NCI-H1417 treated with DMSO at 0.1 percent for 48 hours (cell line): Measurements from ENCODE around the gene LRRFIP1.

Experiments
- DNase-seq: peaks from one replicate; lab custom pipeline; 2025; lab: John Stamatoyannopoulos, UW

The LRRFIP1 gene

GRCh38 chr2:237702441-237703391, 75.3 kb downstream of the LRRFIP1 start:
- DNase-seq, result no peak

- DNase-seq, result no peak
These were observed 77.4 kb downstream of the LRRFIP1 start for GRCh38 chr2:237704501-237705434.

- DNase-seq, result no peak
These were observed 78.9 kb downstream of the LRRFIP1 start for GRCh38 chr2:237706257-237706656.

GRCh38 chr2:237708065-237708398, 80.6 kb downstream of the LRRFIP1 start:
- no peak for DNase-seq

- DNase-seq, result no peak
These were observed 81.1 kb downstream of the LRRFIP1 start for GRCh38 chr2:237708491-237708890.

DNA sequence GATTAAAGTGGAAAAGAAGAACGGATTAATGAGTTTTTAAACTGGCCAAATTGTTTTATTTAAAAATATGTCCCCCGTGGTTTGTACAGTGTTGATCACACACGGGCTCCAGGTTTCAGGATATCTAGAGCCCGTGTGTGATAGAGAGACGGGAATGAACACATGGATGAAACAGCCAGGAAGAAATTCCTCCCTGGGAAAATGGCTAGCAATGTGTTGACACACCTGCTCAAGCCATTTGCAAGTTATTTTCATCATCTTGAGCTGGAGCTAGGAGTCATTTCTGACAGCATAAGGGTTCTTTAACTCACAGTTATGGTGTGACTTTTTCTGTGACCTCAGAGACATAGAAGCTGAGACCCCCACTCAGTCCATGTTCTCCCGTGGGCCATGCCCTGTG, 81.6 kb downstream of the LRRFIP1 start:
- no peak for DNase-seq

GRCh38 chr2:237711458-237712150, 84.2 kb downstream of the LRRFIP1 start:
- no peak for DNase-seq

DNA sequence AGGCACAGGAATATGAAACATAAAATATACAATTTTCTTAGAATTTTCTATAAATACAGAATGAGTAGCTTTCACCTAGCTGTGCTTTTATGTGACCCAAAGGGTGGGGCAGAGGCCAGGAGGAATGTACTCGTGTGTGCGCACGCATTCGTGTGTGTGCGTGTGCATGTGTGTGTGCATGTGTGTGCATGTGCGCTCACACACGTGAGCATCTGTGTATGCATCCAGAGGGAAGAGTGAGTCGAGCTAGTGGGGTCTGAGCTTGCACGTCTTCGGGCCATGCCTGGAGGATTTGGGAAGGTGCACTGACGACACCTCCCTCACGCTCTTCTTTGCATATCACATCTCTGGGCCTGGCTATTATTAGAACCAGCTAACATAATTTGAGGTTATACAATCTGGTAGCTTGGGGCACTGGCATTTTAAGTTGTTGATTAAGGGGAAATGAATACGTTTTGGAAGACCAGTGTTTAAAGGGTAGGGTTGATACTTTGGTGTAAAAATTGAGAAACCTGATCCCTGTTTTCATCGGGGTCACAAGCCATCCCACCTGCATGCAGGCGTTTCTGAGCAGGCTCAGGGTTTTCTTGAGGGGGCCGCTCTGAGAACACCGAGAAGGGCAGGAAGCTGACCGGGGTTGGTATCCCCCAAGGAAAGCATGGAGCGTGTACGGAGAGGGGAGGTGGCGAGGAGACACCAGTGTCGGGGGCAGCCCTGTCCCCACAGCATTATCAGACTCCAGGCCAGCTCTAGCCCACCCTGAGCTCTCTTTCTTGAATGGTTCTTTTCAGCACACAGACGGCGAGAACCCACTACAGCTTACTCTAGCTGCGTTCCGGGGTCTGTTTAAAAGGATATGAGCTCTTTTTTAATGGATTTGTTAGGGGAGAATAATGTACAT, 85.3 kb downstream of the LRRFIP1 start:
- no peak for DNase-seq

DNA sequence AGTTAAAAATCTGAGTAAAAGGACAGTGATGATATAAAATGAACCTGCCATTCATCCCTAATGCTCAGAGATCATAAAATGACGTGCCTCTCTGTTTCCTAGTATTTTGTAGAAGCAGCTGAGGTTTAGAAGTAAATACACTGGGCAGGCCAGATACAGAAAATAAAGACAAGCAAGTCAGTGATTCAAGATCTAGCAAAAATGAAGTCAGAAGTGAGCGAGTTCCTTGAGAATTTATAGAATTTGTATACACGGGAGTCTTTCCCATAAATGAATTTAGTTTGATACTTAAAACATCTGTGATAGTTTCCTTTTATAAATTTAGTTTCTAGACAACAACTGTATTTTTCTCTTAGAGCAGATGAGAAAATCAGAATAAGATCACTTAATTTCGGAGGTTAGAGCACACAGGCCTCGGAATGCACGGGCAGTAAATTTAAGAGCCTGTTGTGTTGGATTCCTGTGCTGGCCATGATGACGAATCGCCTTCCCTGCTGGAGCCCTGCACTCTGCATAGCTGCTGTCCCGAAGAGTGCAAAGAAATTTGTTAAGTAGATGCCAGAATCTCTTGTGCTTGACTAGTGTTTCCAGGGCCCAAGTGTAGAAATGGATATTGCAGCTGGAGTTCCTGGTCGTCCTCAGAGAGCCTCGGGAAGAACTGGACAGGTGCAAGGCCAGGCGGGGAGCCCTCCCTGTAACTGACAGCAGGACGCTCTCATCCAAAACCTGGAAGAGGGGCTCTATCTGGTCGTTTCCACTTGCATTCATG, 87.5 kb downstream of the LRRFIP1 start:
- DNase-seq, result no peak

DNA sequence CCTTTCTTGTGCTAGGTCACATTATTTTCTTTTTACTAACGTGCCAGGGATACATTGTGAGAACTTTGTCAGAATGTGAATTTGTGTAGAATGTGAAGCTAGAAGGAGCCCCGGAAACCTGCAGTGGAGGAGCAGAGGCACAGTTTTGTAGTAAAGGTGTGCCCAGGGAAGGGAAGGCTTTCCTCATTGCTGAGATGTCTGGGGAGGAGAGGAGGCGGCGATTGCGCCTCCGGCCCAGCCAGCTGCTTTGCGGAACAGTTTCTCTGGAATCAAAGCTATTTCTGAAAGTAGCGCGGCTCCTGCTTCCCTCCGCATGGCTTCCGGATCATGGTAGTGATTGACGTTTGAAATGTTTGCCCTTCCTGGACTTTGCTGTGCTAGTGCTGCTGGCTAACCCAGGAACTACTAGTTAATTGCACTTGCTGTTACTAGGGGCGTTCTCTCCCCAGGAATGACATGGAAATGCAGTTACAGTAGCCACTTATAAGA, 88.1 kb downstream of the LRRFIP1 start:
- no peak for DNase-seq

DNA sequence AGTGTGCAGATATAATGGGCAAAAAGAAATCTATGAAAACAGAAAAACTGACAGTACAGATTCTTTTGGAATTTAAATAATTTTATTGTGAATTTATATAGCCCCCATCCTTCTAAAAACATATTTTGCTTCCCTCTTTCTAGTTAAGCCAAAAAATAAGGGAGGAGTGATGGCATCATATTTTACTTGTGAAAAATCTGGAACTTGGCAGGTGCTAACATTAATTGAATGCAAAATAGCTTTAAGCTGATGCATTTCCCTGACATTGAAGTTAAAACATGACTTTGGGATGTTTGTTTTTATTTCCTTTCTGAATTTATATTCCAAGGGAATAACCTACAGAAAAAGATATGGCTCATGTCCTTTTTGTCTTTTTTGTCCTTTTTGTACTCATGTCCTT, 88.6 kb downstream of the LRRFIP1 start:
- DNase-seq, result no peak

DNA sequence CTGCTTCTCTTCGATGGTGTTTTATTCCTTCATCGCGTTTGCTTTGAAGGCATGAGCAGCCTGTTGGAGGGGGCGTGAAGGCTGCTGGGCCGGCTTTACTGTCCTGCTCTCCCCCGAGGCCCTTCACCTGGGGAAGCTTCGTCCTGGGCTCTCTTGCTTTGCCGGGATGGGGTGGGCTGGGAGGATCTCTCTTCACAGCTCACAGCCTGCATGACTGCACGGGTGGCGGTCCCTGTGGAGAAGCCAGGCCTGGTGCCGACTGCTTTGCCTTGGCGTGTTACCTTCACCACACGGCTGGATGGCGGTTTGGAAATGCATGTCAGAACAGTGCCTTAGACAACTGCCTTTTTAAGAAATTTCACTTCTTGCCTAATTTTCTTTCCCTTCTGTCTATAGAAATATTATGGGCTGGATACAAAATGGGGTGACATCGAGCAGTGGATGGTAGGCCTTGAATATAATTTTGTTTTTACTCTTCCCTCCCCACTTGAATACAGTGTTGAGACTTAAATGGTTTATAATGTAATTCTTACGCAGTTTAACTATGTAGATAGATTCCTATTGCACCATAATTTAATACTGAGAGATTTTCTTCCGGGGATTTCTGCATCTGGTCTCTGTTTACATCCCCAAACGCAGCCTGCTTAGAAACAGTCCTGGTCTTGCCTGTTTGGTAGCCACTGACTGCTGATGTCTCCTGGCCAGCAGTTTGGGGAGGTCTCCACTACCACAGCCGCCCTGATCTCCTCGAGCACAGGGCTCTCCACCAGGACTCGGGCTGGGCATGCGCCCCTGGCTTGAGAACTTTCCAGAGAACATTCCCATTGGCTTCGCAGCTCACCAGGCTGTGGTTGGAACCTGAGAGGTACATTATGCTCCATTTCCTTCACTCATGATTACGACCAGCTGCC, 90.2 kb downstream of the LRRFIP1 start:
- DNase-seq, result no peak

DNA sequence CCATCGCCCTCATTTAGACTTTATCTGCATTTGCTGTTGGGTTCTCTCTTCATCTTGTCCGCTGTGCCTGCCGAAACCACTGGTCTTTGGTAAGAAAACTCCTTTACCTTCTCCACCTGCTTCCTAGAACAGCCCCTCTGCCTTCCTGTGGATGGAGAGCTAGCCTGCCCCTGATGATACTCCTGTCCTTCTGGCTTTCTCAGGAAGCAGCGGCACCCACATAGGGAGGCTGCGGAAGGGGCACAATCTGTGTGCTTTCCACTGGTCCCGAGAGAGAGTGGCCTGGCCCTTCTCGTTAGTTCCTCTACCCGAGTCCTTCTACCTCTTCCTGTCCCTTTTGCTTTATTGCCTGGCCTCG, 90.9 kb downstream of the LRRFIP1 start:
- DNase-seq, result no peak

GRCh38 chr2:237720444-237720843, 93.1 kb downstream of the LRRFIP1 start:
- no peak for DNase-seq

DNA sequence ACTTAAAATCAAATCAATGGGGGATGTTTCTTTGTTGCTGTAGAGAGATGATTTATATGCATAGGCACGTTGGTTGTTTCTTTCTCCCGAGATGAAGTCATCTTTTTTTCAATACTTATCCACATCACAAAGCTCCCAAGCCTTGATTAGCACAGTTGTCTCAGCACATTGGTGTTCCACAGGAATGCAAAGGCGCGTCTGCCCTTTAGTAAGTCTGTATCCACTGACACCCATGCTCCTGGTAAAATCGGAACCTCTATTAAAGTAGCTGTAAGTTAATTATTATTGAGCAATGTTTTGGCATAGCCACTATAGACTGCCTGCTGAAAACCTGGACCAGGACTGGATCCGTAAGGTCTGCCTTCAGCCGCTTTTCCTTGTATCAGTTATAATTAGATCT, 93.6 kb downstream of the LRRFIP1 start:
- DNase-seq, result no peak

DNA sequence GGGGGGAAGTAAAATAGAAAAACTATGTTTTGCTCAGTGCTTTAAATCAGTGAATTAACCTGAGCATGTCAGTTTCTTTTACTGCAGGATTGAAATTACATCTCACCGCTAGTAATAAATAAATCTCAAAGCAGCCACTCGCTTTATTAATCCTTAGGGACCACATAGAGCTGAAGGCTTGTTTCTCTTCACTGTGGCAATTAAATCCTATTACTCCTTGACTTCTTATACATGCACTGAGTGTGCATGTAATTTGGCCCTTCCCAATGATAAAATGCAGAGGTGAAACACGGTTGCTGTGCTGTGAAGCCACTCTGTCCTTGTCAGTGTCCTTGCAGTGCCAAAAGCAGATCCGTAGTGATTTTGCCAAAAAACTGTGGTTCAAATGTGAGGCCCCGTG, 94.1 kb downstream of the LRRFIP1 start:
- DNase-seq, result no peak

DNA sequence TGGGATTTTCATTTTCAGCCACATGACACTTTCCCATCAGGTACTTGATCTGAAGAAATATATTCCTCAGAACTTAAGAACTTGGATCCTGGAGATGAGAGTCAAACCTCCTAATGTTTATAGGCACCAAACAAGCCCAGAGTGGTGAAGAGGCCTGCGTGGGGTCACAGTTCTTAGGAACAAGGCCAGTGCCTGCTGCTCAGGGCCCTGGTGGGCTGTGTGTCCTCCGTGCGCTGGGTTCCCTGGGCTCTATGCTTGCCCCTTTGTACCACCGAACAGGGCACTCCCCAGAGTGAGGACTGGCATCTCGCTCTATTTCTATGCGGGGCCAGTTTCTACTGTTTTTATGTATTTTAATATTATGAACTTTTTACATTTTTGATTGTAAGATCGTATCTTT, 95.2 kb downstream of the LRRFIP1 start:
- DNase-seq, result no peak

DNA sequence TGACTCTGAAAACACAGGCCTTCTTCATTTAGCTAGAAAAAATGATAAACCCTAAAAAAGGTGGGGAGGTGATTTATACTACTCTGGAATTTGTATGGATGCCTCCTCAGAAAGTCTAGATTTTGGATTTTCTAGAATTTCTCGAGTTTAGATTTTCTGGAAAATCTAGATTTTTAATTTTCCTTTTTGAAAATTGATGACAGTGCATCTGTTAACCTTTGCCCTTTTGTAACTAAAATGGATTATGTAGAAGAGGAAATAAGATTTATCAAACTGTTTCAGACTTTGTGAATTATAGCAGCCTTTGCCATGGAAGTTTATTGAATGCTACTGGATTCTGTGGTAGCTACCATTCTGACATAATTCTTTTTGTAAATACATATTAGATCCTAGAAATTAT, 95.6 kb downstream of the LRRFIP1 start:
- DNase-seq, result no peak

- DNase-seq, result no peak
These were observed 96.2 kb downstream of the LRRFIP1 start for GRCh38 chr2:237723602-237724001.
